A549 (cell line): ENCODE results near the gene RBL2. TPM values are rescaled to one million over a fixed set of nuclear protein-coding genes. Genes with fewer than 3 reads are reported as not detected.

Experiments used
- ATAC-seq, 2 experiments: fragments of 200-7000 bp in 1 of 2; fragments of >200 bp in 1 of 2; cut with Nextera tagmentation in 1 of 2; cut with Tn5 transposase in 1 of 2; 3 replicates each; pipeline versions ENCODE4 v1.8.0 to v1.9.1; 2018 to 2020; ENCODE audit warnings: mild to moderate bottlenecking in 1 of 2, moderate library complexity in 1 of 2
- CTCF ChIA-PET: fragments of 300-600 bp; sonication (Branson Sonifier 250); formaldehyde crosslinking; extraction: SDS; loops from one replicate; lab custom pipeline; 2021; ENCODE audit warnings: antibody characterized with exemption, inconsistent platforms; lab: Yijun Ruan, JAX
- POLR2A ChIA-PET: fragments of 350-600 bp; formaldehyde crosslinking; extraction: SDS; loops from one replicate; lab custom pipeline; 2021; ENCODE audit warnings: antibody characterized with exemption, inconsistent platforms; lab: Yijun Ruan, JAX
- DNase-seq, 2 experiments: peaks; one replicate each; pipeline versions ENCODE4 v3.0.0 to v3.0.0-alpha.2; 2011 to 2016; ENCODE audit warnings: low read depth in 1 of 2, low spot score in 1 of 2
- FAIRE-seq: peaks from 2 replicates; lab custom pipeline; 2011; peaks lifted over from hg19 to GRCh38; lab: Jason Lieb, UNC
- H3K27ac ChIP-seq, 2 experiments: fragments of >200 bp; sonication (Bioruptor Twin); formaldehyde crosslinking; 3 replicates each; pipeline ENCODE4 v1.5.1; 2016 to 2017
- H3K4me1 ChIP-seq: fragments of >200 bp; sonication (Bioruptor Twin); formaldehyde crosslinking; 3 replicates; pipeline ENCODE4 v1.6.1; 2016
- H3K4me2 ChIP-seq: fragments of >200 bp; sonication (Bioruptor Twin); formaldehyde crosslinking; 3 replicates; pipeline ENCODE4 v1.6.1; 2016
- H3K4me3 ChIP-seq: fragments of >200 bp; sonication (Bioruptor Twin); formaldehyde crosslinking; 3 replicates; pipeline ENCODE4 v1.5.1; 2016
- H3K9me3 ChIP-seq: fragments of >200 bp; sonication (Bioruptor Twin); formaldehyde crosslinking; 3 replicates; pipeline ENCODE4 v1.6.1; 2016
- CEBPB ChIP-seq, 2 experiments: fragments of >200 bp in 1 of 2; sonication (Bioruptor Twin) in 1 of 2; formaldehyde crosslinking in 1 of 2; IDR thresholded peaks; 2 replicates each; pipeline ENCODE4 v1.6.1; 2012 to 2016
- EHF ChIP-seq: fragments of 250-450 bp; sonication (Bioruptor Pico); IDR thresholded peaks from 2 replicates; pipeline ENCODE4 v1.5.0; 2020; ENCODE audit warnings: mild to moderate bottlenecking
- ESRRA ChIP-seq: fragments of 150-350 bp; IDR thresholded peaks from 2 replicates; pipeline ENCODE4 v1.6.1; 2014; ENCODE audit warnings: mild to moderate bottlenecking, low read length, borderline replicate concordance
- FOSB ChIP-seq: fragments of 250-450 bp; sonication (Bioruptor Pico); IDR thresholded peaks from 2 replicates; pipeline ENCODE4 v1.5.0; 2020; ENCODE audit warnings: mild to moderate bottlenecking, moderate library complexity
- FOSL2 ChIP-seq, 2 experiments: fragments of 450-650 bp in 1 of 2; fragments of >200 bp in 1 of 2; sonication (Bioruptor Twin) in 1 of 2; formaldehyde crosslinking; IDR thresholded peaks; 2 replicates each; pipeline versions ENCODE4 v1.5.0 to v1.6.1; 2016 to 2020; ENCODE audit warnings: mild to moderate bottlenecking in 1 of 2, moderate library complexity in 1 of 2
- HDAC2 ChIP-seq: fragments of 200-600 bp; sonication (generic); IDR thresholded peaks from 2 replicates; pipeline ENCODE4 v1.6.1; 2016
- HEYL ChIP-seq: fragments of 250-450 bp; sonication (Bioruptor Pico); IDR thresholded peaks from 2 replicates; pipeline ENCODE4 v1.8.0; 2021; ENCODE audit warnings: mild to moderate bottlenecking, moderate library complexity
- HOXB13 ChIP-seq: fragments of 250-450 bp; sonication (Bioruptor Pico); IDR thresholded peaks from 2 replicates; pipeline ENCODE4 v1.5.0; 2020; ENCODE audit warnings: low read depth, mild to moderate bottlenecking, moderate library complexity
- JUN ChIP-seq, 2 experiments: fragments of >200 bp; sonication (Bioruptor Twin); formaldehyde crosslinking; IDR thresholded peaks; 2 replicates in 1 of 2; 3 replicates in 1 of 2; pipeline ENCODE4 v1.6.1; 2016 to 2017
- JUNB ChIP-seq: fragments of >200 bp; sonication (Bioruptor Twin); formaldehyde crosslinking; IDR thresholded peaks from 2 replicates; pipeline ENCODE4 v1.6.1; 2016
- KDM5A ChIP-seq: fragments of 200-600 bp; sonication (generic); IDR thresholded peaks from 2 replicates; pipeline ENCODE4 v1.6.1; 2016; ENCODE audit warnings: antibody characterized with exemption, mild to moderate bottlenecking
- MAZ ChIP-seq: fragments of 150-350 bp; IDR thresholded peaks from 2 replicates; pipeline ENCODE4 v1.6.1; 2014; ENCODE audit warnings: antibody characterized with exemption, low read depth, low read length, borderline replicate concordance
- PHF8 ChIP-seq: fragments of 200-600 bp; sonication (generic); IDR thresholded peaks from 2 replicates; pipeline ENCODE4 v1.6.1; 2016; ENCODE audit warnings: low read depth, mild to moderate bottlenecking, antibody characterized with exemption, moderate library complexity, borderline replicate concordance
- POLR2AphosphoS2 ChIP-seq: conservative IDR thresholded peaks from 2 replicates; pipeline ENCODE4 v1.6.1; 2012; ENCODE audit warnings: low read length, improper control_type of control experiment, inconsistent platforms
- RFX5 ChIP-seq: fragments of 450-650 bp; IDR thresholded peaks from 2 replicates; pipeline ENCODE4 v1.7.1; 2014; ENCODE audit warnings: antibody characterized with exemption, mild to moderate bottlenecking, moderate library complexity
- RNF2 ChIP-seq: fragments of 200-600 bp; sonication (generic); IDR thresholded peaks from 2 replicates; pipeline ENCODE4 v1.6.1; 2016; ENCODE audit warnings: low read depth, mild to moderate bottlenecking, antibody characterized with exemption, moderate library complexity, borderline replicate concordance
- SREBF2 ChIP-seq: fragments of 450-650 bp; IDR thresholded peaks from 2 replicates; pipeline ENCODE4 v1.6.1; 2014; ENCODE audit warnings: mild to moderate bottlenecking, moderate library complexity
- TP53 ChIP-seq: fragments of 250-450 bp; sonication (Bioruptor Pico); IDR thresholded peaks from 2 replicates; pipeline ENCODE4 v1.5.0; 2021; ENCODE audit warnings: mild to moderate bottlenecking, moderate library complexity
- ZC3H11A ChIP-seq: fragments of 450-650 bp; IDR thresholded peaks from 2 replicates; pipeline ENCODE4 v1.6.1; 2014; ENCODE audit warnings: antibody characterized with exemption, mild to moderate bottlenecking
- ZNF302 ChIP-seq: fragments of 250-450 bp; sonication (Bioruptor Pico); IDR thresholded peaks from 2 replicates; pipeline ENCODE4 v1.9.0; 2021; ENCODE audit warnings: inconsistent platforms, mild to moderate bottlenecking, moderate library complexity
- WGBS: methylation state at CpG from one replicate; pipeline ENCODE4 v1.1.6; 2017; ENCODE audit errors: missing lambda C conversion rate; 5-methylcytosine and 5-hydroxymethylcytosine counted together
- polyA plus RNA-seq, 4 experiments: library from polyadenylated mRNA; depleted of rRNA in 3 of 4; stranded (reverse); fragments of >200 nt; fragmentation: RNase III in 1 of 4; extraction: RNeasy Plus Mini Kit Qiagen cat#74134 plus additional on column Dnase treatment in 1 of 4; gene quantifications; 2 replicates in 3 of 4; 3 replicates in 1 of 4; pipeline ENCODE4 v1.2.3, GENCODE V29; 2011 to 2017
- TF ChIP-seq, protein P1 (sequence below): fragments of 150-350 bp; IDR thresholded peaks from 2 replicates; pipeline ENCODE4 v1.6.1; 2014; ENCODE audit warnings: low read depth, mild to moderate bottlenecking, low read length
- TF ChIP-seq, protein P2 (sequence below): IDR thresholded peaks from 2 replicates; pipeline ENCODE4 v1.6.1; 2012; ENCODE audit warnings: low read depth, borderline replicate concordance
- TF ChIP-seq, protein P3 (sequence below): fragments of 250-450 bp; sonication (Bioruptor Pico); IDR thresholded peaks from 2 replicates; pipeline ENCODE4 v1.5.0; 2020; ENCODE audit warnings: low read depth, mild to moderate bottlenecking, moderate library complexity
- TF ChIP-seq, protein P4 (sequence below): fragments of 200-600 bp; sonication (generic); IDR thresholded peaks from 2 replicates; pipeline ENCODE4 v1.6.1; 2016; ENCODE audit warnings: antibody characterized with exemption, mild to moderate bottlenecking, moderate library complexity
- TF ChIP-seq, protein P5 (sequence below): fragments of >200 bp; sonication (Bioruptor Twin); formaldehyde crosslinking; IDR thresholded peaks from 3 replicates; pipeline ENCODE4 v1.5.1; 2016
- TF ChIP-seq, protein P6 (sequence below): IDR thresholded peaks from 2 replicates; pipeline ENCODE4 v1.6.1; 2012

RBL2 gene
- polyA plus RNA-seq, 2 of the 4 experiments (the other 2 are of a cell fraction) = 17.2 to 45.0 TPM

DNA sequence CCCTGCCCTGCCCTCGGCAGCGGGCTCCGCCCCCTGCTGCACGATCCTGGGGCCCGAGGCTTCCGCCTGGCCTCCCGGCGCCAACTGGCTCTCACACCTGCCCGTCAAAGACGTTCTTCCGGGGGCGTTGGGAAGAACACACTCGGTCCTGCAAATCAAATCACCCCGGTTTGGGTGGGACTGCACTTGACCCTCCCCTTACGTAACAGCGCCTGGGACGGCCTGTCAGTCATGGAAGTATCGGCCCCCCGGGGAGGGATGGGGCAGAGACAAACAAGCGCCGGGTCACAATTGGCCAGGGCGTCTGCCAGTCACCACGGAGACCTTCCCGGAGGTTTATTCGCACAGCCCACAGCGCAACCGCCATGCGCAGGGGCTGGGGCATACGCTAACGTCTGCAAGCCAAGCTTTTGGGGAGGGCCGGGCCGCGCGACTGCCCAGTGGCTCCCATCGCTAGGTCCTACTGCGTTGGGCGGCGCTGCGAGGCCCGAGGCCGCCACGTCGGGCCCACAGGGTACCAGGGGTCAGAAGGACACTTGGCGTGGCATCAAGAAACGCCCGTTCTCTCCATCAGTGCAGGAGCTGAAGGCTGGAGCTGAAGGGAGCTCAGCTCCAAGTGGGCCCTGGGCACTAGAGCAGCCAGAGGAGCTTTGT lies 69.1 kb downstream of the RBL2 start (continued):
- TF ChIP-seq, protein P1, sequence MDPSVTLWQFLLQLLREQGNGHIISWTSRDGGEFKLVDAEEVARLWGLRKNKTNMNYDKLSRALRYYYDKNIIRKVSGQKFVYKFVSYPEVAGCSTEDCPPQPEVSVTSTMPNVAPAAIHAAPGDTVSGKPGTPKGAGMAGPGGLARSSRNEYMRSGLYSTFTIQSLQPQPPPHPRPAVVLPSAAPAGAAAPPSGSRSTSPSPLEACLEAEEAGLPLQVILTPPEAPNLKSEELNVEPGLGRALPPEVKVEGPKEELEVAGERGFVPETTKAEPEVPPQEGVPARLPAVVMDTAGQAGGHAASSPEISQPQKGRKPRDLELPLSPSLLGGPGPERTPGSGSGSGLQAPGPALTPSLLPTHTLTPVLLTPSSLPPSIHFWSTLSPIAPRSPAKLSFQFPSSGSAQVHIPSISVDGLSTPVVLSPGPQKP = no peak
- peak; percentile 52; the same call in 1 of the 2 replicates for TF ChIP-seq RFX5
- TF ChIP-seq, protein P2, sequence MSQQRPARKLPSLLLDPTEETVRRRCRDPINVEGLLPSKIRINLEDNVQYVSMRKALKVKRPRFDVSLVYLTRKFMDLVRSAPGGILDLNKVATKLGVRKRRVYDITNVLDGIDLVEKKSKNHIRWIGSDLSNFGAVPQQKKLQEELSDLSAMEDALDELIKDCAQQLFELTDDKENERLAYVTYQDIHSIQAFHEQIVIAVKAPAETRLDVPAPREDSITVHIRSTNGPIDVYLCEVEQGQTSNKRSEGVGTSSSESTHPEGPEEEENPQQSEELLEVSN = peak; percentile 53; the same call in 1 of the 2 replicates
- TF ChIP-seq RNF2 = no peak
- no peak for TF ChIP-seq JUNB
- TF ChIP-seq KDM5A = no peak
- TF ChIP-seq JUN (IDR thresholded peaks at IDR 0.05) = peak; percentile 62 to 74; a peak in 3 of 5 replicates
- TF ChIP-seq PHF8 = peak; percentile 45; the same call in 1 of the 2 replicates
- TF ChIP-seq ESRRA = no peak
- no peak for TF ChIP-seq FOSB (CRISPR knock-in tag)
- TF ChIP-seq TP53 (CRISPR knock-in tag) = no peak
- no peak for TF ChIP-seq EHF (CRISPR knock-in tag)
- TF ChIP-seq POLR2AphosphoS2 = no peak
- no peak for TF ChIP-seq HDAC2
- TF ChIP-seq SREBF2 = no peak
- TF ChIP-seq, protein P3, sequence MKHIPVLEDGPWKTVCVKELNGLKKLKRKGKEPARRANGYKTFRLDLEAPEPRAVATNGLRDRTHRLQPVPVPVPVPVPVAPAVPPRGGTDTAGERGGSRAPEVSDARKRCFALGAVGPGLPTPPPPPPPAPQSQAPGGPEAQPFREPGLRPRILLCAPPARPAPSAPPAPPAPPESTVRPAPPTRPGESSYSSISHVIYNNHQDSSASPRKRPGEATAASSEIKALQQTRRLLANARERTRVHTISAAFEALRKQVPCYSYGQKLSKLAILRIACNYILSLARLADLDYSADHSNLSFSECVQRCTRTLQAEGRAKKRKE (CRISPR knock-in tag) = no peak
- TF ChIP-seq ZNF302 (CRISPR knock-in tag) = no peak
- TF ChIP-seq HOXB13 (CRISPR knock-in tag) = no peak
- no peak for TF ChIP-seq ZC3H11A
- TF ChIP-seq FOSL2 (IDR thresholded peaks at IDR 0.05) = no peak
- no peak for TF ChIP-seq FOSL2 (CRISPR knock-in tag; IDR thresholded peaks at IDR 0.05)
- TF ChIP-seq, all 56 proteins: peak for 10

DNA sequence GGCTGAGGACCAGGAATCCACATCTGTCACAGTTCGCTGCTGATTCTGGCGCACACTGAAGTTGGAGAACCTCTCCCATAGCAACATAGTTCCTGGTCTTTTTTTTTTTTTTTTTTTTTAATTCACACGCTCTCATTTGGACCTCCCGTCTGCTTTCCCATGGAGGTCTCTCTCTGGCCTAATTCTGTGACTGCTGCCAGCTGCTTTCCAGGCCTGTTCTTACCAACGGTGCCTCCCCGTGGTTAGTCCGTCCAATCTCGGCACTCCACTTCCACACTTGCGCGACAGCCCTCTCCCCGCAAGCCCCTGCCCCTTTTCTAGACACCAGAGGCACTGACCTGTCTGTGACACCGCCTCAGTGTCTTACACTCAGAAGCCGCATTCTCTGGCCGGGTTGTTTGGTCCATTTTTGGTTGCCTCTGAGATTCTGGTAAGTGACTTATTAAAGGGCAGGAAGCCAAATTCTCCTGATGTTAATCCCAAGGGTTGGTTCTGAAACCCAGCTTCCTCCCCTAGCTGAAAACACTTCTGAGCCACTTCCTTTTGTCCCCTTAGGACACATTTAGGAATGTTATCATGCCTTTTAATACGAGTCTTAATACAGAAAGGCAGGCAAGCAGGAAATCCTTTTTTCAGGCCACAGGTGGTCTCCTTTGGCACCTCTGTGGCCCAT lies 69.9 kb downstream of the RBL2 start:
- peak in 1 of 2 experiments; percentile 36 for DNase-seq
- H3K4me2 ChIP-seq = peak overlapping the region; percentile 91
- peak overlapping the region; percentile 73 for H3K4me3 ChIP-seq
- ChIA-PET POLR2A (interaction anchor here (0.5 to 1.5 kb wide), 6 partner anchors 11 to 1427 kb away, joined by 3 read pairs; partner anchors contain the start of gene IRX5), CTCF (interaction anchor here (1.2 kb wide), 2 partner anchors 9 to 21 kb away, joined by 3 to 4 read pairs; no protein-coding TSS in a partner anchor)
- H3K4me1 ChIP-seq = peaks cover 19% of the 10 kb centered on the region
- 37% methylated on average over 15 of the region's 15 CpGs for WGBS
- FAIRE-seq = no peak
- no peaks in the 10 kb centered on the region for H3K9me3 ChIP-seq
- peak in 1 of 2 experiments; percentile 0; a peak in 3 of 6 replicates for ATAC-seq
- H3K27ac ChIP-seq = peak overlapping the region; percentile 93 to 96
- TF ChIP-seq, protein P4, sequence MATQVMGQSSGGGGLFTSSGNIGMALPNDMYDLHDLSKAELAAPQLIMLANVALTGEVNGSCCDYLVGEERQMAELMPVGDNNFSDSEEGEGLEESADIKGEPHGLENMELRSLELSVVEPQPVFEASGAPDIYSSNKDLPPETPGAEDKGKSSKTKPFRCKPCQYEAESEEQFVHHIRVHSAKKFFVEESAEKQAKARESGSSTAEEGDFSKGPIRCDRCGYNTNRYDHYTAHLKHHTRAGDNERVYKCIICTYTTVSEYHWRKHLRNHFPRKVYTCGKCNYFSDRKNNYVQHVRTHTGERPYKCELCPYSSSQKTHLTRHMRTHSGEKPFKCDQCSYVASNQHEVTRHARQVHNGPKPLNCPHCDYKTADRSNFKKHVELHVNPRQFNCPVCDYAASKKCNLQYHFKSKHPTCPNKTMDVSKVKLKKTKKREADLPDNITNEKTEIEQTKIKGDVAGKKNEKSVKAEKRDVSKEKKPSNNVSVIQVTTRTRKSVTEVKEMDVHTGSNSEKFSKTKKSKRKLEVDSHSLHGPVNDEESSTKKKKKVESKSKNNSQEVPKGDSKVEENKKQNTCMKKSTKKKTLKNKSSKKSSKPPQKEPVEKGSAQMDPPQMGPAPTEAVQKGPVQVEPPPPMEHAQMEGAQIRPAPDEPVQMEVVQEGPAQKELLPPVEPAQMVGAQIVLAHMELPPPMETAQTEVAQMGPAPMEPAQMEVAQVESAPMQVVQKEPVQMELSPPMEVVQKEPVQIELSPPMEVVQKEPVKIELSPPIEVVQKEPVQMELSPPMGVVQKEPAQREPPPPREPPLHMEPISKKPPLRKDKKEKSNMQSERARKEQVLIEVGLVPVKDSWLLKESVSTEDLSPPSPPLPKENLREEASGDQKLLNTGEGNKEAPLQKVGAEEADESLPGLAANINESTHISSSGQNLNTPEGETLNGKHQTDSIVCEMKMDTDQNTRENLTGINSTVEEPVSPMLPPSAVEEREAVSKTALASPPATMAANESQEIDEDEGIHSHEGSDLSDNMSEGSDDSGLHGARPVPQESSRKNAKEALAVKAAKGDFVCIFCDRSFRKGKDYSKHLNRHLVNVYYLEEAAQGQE = no peak
- TF ChIP-seq, protein P5, sequence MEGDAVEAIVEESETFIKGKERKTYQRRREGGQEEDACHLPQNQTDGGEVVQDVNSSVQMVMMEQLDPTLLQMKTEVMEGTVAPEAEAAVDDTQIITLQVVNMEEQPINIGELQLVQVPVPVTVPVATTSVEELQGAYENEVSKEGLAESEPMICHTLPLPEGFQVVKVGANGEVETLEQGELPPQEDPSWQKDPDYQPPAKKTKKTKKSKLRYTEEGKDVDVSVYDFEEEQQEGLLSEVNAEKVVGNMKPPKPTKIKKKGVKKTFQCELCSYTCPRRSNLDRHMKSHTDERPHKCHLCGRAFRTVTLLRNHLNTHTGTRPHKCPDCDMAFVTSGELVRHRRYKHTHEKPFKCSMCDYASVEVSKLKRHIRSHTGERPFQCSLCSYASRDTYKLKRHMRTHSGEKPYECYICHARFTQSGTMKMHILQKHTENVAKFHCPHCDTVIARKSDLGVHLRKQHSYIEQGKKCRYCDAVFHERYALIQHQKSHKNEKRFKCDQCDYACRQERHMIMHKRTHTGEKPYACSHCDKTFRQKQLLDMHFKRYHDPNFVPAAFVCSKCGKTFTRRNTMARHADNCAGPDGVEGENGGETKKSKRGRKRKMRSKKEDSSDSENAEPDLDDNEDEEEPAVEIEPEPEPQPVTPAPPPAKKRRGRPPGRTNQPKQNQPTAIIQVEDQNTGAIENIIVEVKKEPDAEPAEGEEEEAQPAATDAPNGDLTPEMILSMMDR = no peak
- TF ChIP-seq, protein P6, sequence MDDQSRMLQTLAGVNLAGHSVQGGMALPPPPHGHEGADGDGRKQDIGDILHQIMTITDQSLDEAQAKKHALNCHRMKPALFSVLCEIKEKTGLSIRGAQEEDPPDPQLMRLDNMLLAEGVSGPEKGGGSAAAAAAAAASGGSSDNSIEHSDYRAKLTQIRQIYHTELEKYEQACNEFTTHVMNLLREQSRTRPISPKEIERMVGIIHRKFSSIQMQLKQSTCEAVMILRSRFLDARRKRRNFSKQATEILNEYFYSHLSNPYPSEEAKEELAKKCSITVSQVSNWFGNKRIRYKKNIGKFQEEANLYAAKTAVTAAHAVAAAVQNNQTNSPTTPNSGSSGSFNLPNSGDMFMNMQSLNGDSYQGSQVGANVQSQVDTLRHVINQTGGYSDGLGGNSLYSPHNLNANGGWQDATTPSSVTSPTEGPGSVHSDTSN = no peak
- TF ChIP-seq HEYL (CRISPR knock-in tag) (no peak), HDAC2 (no peak), PHF8 (no peak), CEBPB (IDR thresholded peaks at IDR 0.05) (no peak), RFX5 (no peak), MAZ (no peak)
- TF ChIP-seq, protein P3 (CRISPR knock-in tag) = no peak
